Liver (tissue), 9 donors: Measurements from ENCODE around the gene CFAP45. TPM values are rescaled to one million over a fixed set of nuclear protein-coding genes. Genes with fewer than 3 reads are reported as not detected.
A peak's percentile ranks its signal among the peaks of the same experiment; 100 is the strongest.

Experiments used
- DNase-seq: peaks from one replicate; pipeline ENCODE4 v3.0.0-alpha.2; 2017; ENCODE audit warnings: low spot score
- H3K27ac ChIP-seq, 2 donors: one replicate each; pipeline ENCODE4 v1.7.0; 2013; ENCODE audit warnings: inconsistent platforms in 2 of 2, low read length in 2 of 2, control low read depth in 1 of 2, low read depth in 1 of 2, mild to moderate bottlenecking in 1 of 2
- H3K27me3 ChIP-seq, 4 donors: one replicate each; pipeline versions ENCODE4 v1.6.1 to v1.7.0; 2013; ENCODE audit warnings: low read length in 3 of 4, inconsistent platforms in 1 of 4, mild to moderate bottlenecking in 1 of 4, moderate library complexity in 1 of 4; ENCODE audit not compliant: control insufficient read depth in 4 of 4, insufficient read depth in 4 of 4
- H3K36me3 ChIP-seq, 4 donors: one replicate each; pipeline versions ENCODE4 v1.6.1 to v1.7.0; 2013; ENCODE audit warnings: low read length in 3 of 4, mild to moderate bottlenecking in 3 of 4, low read depth in 1 of 4, moderate library complexity in 1 of 4; ENCODE audit not compliant: control insufficient read depth in 4 of 4, insufficient read depth in 3 of 4
- H3K4me1 ChIP-seq, 4 donors: one replicate each; pipeline versions ENCODE4 v1.6.1 to v1.7.0; 2013; ENCODE audit warnings: low read length in 3 of 4, mild to moderate bottlenecking in 3 of 4, moderate library complexity in 1 of 4; ENCODE audit not compliant: control insufficient read depth in 4 of 4, insufficient read depth in 4 of 4
- H3K4me3 ChIP-seq, 3 donors: one replicate each; pipeline versions ENCODE4 v1.6.1 to v1.7.0; 2013; ENCODE audit warnings: low read length in 3 of 3, control low read depth in 1 of 3, low read depth in 1 of 3, mild to moderate bottlenecking in 1 of 3
- H3K9ac ChIP-seq, 2 donors: one replicate each; pipeline ENCODE4 v1.7.0; 2013; ENCODE audit warnings: low read length in 2 of 2, mild to moderate bottlenecking in 2 of 2, moderate library complexity in 2 of 2, control low read depth in 1 of 2, low read depth in 1 of 2
- H3K9me3 ChIP-seq, 4 donors: one replicate each; pipeline versions ENCODE4 v1.6.1 to v1.7.0; 2013; ENCODE audit warnings: low read length in 3 of 4; ENCODE audit not compliant: control insufficient read depth in 4 of 4
- ATF3 ChIP-seq: IDR thresholded peaks from 2 replicates; pipeline ENCODE4 v1.6.1; 2016; ENCODE audit warnings: antibody characterized with exemption
- CTCF ChIP-seq: fragments of 150-350 bp; IDR thresholded peaks from 2 replicates; pipeline ENCODE4 v1.5.1; 2017; ENCODE audit warnings: improper control_type of control experiment, low read depth, low read length; ENCODE audit not compliant: missing input control
- EGR1 ChIP-seq, 2 donors: IDR thresholded peaks; 2 replicates each; pipeline ENCODE4 v1.6.1; 2016 to 2018; ENCODE audit warnings: antibody characterized with exemption in 2 of 2, low read depth in 2 of 2
- FOXA1 ChIP-seq: IDR thresholded peaks from 2 replicates; pipeline ENCODE4 v1.6.1; 2016; ENCODE audit warnings: antibody characterized with exemption
- FOXA2 ChIP-seq: IDR thresholded peaks from 2 replicates; pipeline ENCODE4 v1.6.1; 2016; ENCODE audit warnings: antibody characterized with exemption
- GABPA ChIP-seq, 2 donors: IDR thresholded peaks in 1 of 2; conservative IDR thresholded peaks in 1 of 2; 2 replicates each; pipeline ENCODE4 v1.6.1; 2016; ENCODE audit warnings: antibody characterized with exemption in 2 of 2, mild to moderate bottlenecking in 1 of 2, moderate library complexity in 1 of 2
- HNF4G ChIP-seq: IDR thresholded peaks from 2 replicates; pipeline ENCODE4 v1.6.1; 2016; ENCODE audit warnings: antibody characterized with exemption
- MAX ChIP-seq: IDR thresholded peaks from 2 replicates; pipeline ENCODE4 v1.6.1; 2016; ENCODE audit warnings: antibody characterized with exemption
- NR2F2 ChIP-seq: IDR thresholded peaks from 2 replicates; pipeline ENCODE4 v1.6.1; 2016; ENCODE audit warnings: antibody characterized with exemption
- RAD21 ChIP-seq, 2 donors: IDR thresholded peaks; 2 replicates each; pipeline ENCODE4 v1.6.1; 2016; ENCODE audit warnings: antibody characterized with exemption in 2 of 2, mild to moderate bottlenecking in 2 of 2
- REST ChIP-seq: IDR thresholded peaks from 2 replicates; pipeline ENCODE4 v1.6.1; 2016; ENCODE audit warnings: antibody characterized with exemption, mild to moderate bottlenecking
- SP1 ChIP-seq: IDR thresholded peaks from 2 replicates; pipeline ENCODE4 v1.6.1; 2018; ENCODE audit warnings: antibody characterized with exemption, mild to moderate bottlenecking
- TAF1 ChIP-seq: conservative IDR thresholded peaks from 2 replicates; pipeline ENCODE4 v1.6.1; 2016; ENCODE audit warnings: antibody characterized with exemption, mild to moderate bottlenecking
- ZBTB33 ChIP-seq: IDR thresholded peaks from 2 replicates; pipeline ENCODE4 v1.6.1; 2016; ENCODE audit warnings: antibody characterized with exemption
- WGBS: extraction: QIAGEN DNeasy Blood & Tissue Kit; methylation state at CpG from one replicate; pipeline ENCODE4 v1.1.7; 2013; 5-methylcytosine and 5-hydroxymethylcytosine counted together
- polyA plus RNA-seq, 2 donors: library from polyadenylated mRNA; stranded (reverse) in 1 of 2; unstranded in 1 of 2; fragments of 200-250 nt in 1 of 2; fragments of >200 nt in 1 of 2; fragmentation: Nextera tagmentation in 1 of 2; extraction: Ambion mirVana in 1 of 2; gene quantifications; one replicate each; pipeline versions ENCODE4 v1.2.1 to v1.2.3, GENCODE V29; 2013 to 2015
- total RNA-seq, 2 donors: library from RNA; depleted of rRNA; stranded (reverse); fragments of >200 nt; gene quantifications; one replicate each; pipeline ENCODE4 v1.2.3, GENCODE V29; 2014
- donor health status: healthy.
- donor health status: healthy.
- donor health status: healthy.
- donor health status: healthy.
- donor health status: healthy.

The CFAP45 gene
- total and polyA plus RNA-seq, 4 donors, result 0.03 to 0.24 TPM; not detected in 2

- Histone ChIP-seq H3K4me3 (no peak overlapping the region), H3K36me3 (no peaks in the 10 kb centered on the region), H3K9me3 (no peaks in the 10 kb centered on the region), H3K27me3 (no peaks in the 10 kb centered on the region), H3K4me1 (no peaks in the 10 kb centered on the region), H3K9ac (no peak overlapping the region), H3K27ac (no peak overlapping the region)
- DNase-seq, result peak; percentile 46
- peak; percentile 51 for TF ChIP-seq CTCF
- TF ChIP-seq ATF3, result no peak
- peak in 1 of 2 donors; percentile 75 for TF ChIP-seq RAD21 (IDR thresholded peaks at IDR 0.05)
- WGBS, result 41% methylated on average over 3 of the region's 3 CpGs
Measured at GRCh38 chr1:159829273-159829634, 70.7 kb downstream of the CFAP45 start.

- WGBS, result 86% methylated on average over 11 of the region's 11 CpGs
- H3K4me3 ChIP-seq, result no peak overlapping the region
Measured at GRCh38 chr1:159828581-159829272, 71.2 kb downstream of the CFAP45 start.

More at GRCh38 chr1:159828581-159829272, 71.2 kb downstream of the CFAP45 start:
- no peak for DNase-seq
- TF ChIP-seq REST (no peak), TAF1 (no peak), HNF4G (no peak), EGR1 (IDR thresholded peaks at IDR 0.05; ENCODE audit: low read depth in 2 of 2) (no peak), SP1 (no peak), NR2F2 (no peak), FOXA2 (no peak), ATF3 (no peak), GABPA (IDR thresholded peaks at IDR 0.05 in 1 of 2, conservative IDR thresholded peaks at IDR 0.05 in 1 of 2) (no peak), FOXA1 (no peak), CTCF (no peak), ZBTB33 (no peak), MAX (no peak), RAD21 (IDR thresholded peaks at IDR 0.05) (no peak)
- no peak overlapping the region for H3K27ac ChIP-seq
- no peaks in the 10 kb centered on the region for H3K9me3 ChIP-seq
- no peaks in the 10 kb centered on the region for H3K36me3 ChIP-seq
- no peaks in the 10 kb centered on the region for H3K4me1 ChIP-seq
- no peaks in the 10 kb centered on the region for H3K27me3 ChIP-seq
- H3K9ac ChIP-seq, result no peak overlapping the region
